Gastrocnemius medialis (tissue), 4 donors: ENCODE measurements around the gene BAZ2B. TPM values are rescaled to one million over a fixed set of nuclear protein-coding genes. Genes with fewer than 3 reads are reported as not detected.

Experiments used
- ATAC-seq, 2 donors: fragments of 150-250 bp; one replicate each; pipeline ENCODE4 v1.9.1; 2016
- DNase-seq, 2 donors: peaks; one replicate each; pipeline ENCODE4 v3.0.0-alpha.2; 2019
- H3K27ac ChIP-seq, 4 donors: fragments of 200-600 bp; sonication (generic); 1 replicate in 1 of 4; 2 replicates in 3 of 4; pipeline ENCODE4 v1.5.1; 2016 to 2018; ENCODE audit warnings: mild to moderate bottlenecking in 2 of 4, moderate library complexity in 1 of 4
- H3K27me3 ChIP-seq, 3 donors: fragments of 200-600 bp; sonication (generic) in 2 of 3; 1 replicate in 1 of 3; 2 replicates in 2 of 3; pipeline versions ENCODE4 v1.5.1 to v1.6.0; 2016 to 2019; ENCODE audit warnings: mild to moderate bottlenecking in 1 of 3, moderate library complexity in 1 of 3
- H3K36me3 ChIP-seq, 2 donors: fragments of 200-600 bp; sonication (generic) in 1 of 2; one replicate each; pipeline ENCODE4 v1.5.1; 2017 to 2018
- H3K4me1 ChIP-seq, 2 donors: fragments of 200-600 bp; sonication (generic) in 1 of 2; one replicate each; pipeline ENCODE4 v1.5.1; 2016 to 2017; ENCODE audit warnings: mild to moderate bottlenecking in 2 of 2
- H3K4me3 ChIP-seq, 4 donors: fragments of 200-600 bp; sonication (generic) in 3 of 4; 1 replicate in 1 of 4; 2 replicates in 3 of 4; pipeline ENCODE4 v1.5.1; 2016 to 2019; ENCODE audit warnings: mild to moderate bottlenecking in 2 of 4
- H3K9me3 ChIP-seq, 3 donors: fragments of 200-600 bp; sonication (generic) in 2 of 3; 1 replicate in 1 of 3; 2 replicates in 2 of 3; pipeline ENCODE4 v1.5.1; 2016 to 2019
- CTCF ChIP-seq, 5 experiments: fragments of 450-650 bp in 3 of 5; fragments of 200-600 bp in 2 of 5; sonication (generic) in 2 of 5; IDR thresholded peaks in 4 of 5; conservative IDR thresholded peaks in 1 of 5; 1 replicate in 4 of 5; 2 replicates in 1 of 5; pipeline ENCODE4 v1.5.1; 2016 to 2019; ENCODE audit warnings: antibody characterized with exemption in 5 of 5, mild to moderate bottlenecking in 3 of 5, moderate library complexity in 3 of 5
- POLR2A ChIP-seq, 2 donors: fragments of 450-650 bp; IDR thresholded peaks; one replicate each; pipeline ENCODE4 v1.6.1; 2017; ENCODE audit warnings: antibody characterized with exemption in 2 of 2, mild to moderate bottlenecking in 2 of 2, moderate library complexity in 2 of 2
- in situ Hi-C, 4 donors: fragments of 200-750 bp; cut with MboI; loops; one replicate each; pipeline versions ENCODE4 v1.15.0 to v1.8.0; 2017; ENCODE audit warnings: low sequenced_read_pairs in 4 of 4
- intact Hi-C: fragments of 100-400 bp; cut with DNase I; formaldehyde crosslinking; loops from one replicate; pipeline ENCODE4 v1.15.1; 2023; ENCODE audit warnings: low total_unique reads
- total RNA-seq, 4 donors: library from RNA; depleted of rRNA; stranded (reverse); fragments of >200 nt; gene quantifications; one replicate each; pipeline versions ENCODE4 v1.1.0 to v1.2.3, GENCODE V29; 2016

Gene BAZ2B
- total RNA-seq, 4 donors from 2014 or later = 27.6 to 57.2 (median 52.3) TPM

- H3K27ac ChIP-seq = no peak overlapping the region
- H3K4me1 ChIP-seq = peaks cover 4% of the 10 kb centered on the region in 2 donors
- H3K4me3 ChIP-seq = no peak overlapping the region
- DNase-seq (no peak), ATAC-seq (no peak)
- in situ Hi-C loops (no loop called here), intact Hi-C loops (no loop called here)
- no peaks in the 10 kb centered on the region for H3K27me3 ChIP-seq
- peaks cover 0 to 5% (median 0%) of the 10 kb centered on the region in 3 donors for H3K9me3 ChIP-seq
- H3K36me3 ChIP-seq = no peaks in the 10 kb centered on the region
- TF ChIP-seq POLR2A (IDR thresholded peaks at IDR 0.05) (no peak), CTCF (IDR thresholded peaks at IDR 0.05 in 4 of 5, conservative IDR thresholded peaks at IDR 0.05 in 1 of 5) (no peak)
Measured at GRCh38 chr2:159573846-159574606, 42.3 kb downstream of the BAZ2B start.

GRCh38 chr2:159573294-159573693 is 43.1 kb downstream of the BAZ2B start:
- Histone ChIP-seq H3K4me1 (peaks cover 4% of the 10 kb centered on the region in 2 donors), H3K27ac (no peak overlapping the region), H3K27me3 (no peaks in the 10 kb centered on the region), H3K36me3 (no peaks in the 10 kb centered on the region), H3K9me3 (peaks cover 0 to 5% (median 0%) of the 10 kb centered on the region in 3 donors), H3K4me3 (no peak overlapping the region)
- no peak for ATAC-seq
- no peak for DNase-seq
- no peak for TF ChIP-seq POLR2A (IDR thresholded peaks at IDR 0.05)
- no peak for TF ChIP-seq CTCF (IDR thresholded peaks at IDR 0.05 in 4 of 5, conservative IDR thresholded peaks at IDR 0.05 in 1 of 5)
- intact Hi-C loops = no loop called here
- in situ Hi-C loops = no loop called here

GRCh38 chr2:159572459-159572858 is 43.9 kb downstream of the BAZ2B start:
- in situ Hi-C loops (no loop called here), intact Hi-C loops (no loop called here)
- no peak overlapping the region for H3K27ac ChIP-seq

GRCh38 chr2:159571540-159572260 is 44.6 kb downstream of the BAZ2B start:
- no peak overlapping the region for H3K4me3 ChIP-seq
- no peak overlapping the region for H3K27ac ChIP-seq
- no peaks in the 10 kb centered on the region for H3K36me3 ChIP-seq
- in situ Hi-C loops (no loop called here), intact Hi-C loops (no loop called here)
- H3K4me1 ChIP-seq = peaks cover 4% of the 10 kb centered on the region in 2 donors
- no peak for TF ChIP-seq POLR2A (IDR thresholded peaks at IDR 0.05)
- TF ChIP-seq CTCF (IDR thresholded peaks at IDR 0.05 in 4 of 5, conservative IDR thresholded peaks at IDR 0.05 in 1 of 5) = no peak
- DNase-seq (no peak), ATAC-seq (no peak)
- peaks cover 0 to 5% (median 0%) of the 10 kb centered on the region in 3 donors for H3K9me3 ChIP-seq
- H3K27me3 ChIP-seq = no peaks in the 10 kb centered on the region

More at GRCh38 chr2:159572459-159572858, 43.9 kb downstream of the BAZ2B start:
- Histone ChIP-seq H3K4me3 (no peak overlapping the region), H3K9me3 (peaks cover 0 to 5% (median 0%) of the 10 kb centered on the region in 3 donors), H3K27me3 (no peaks in the 10 kb centered on the region), H3K4me1 (peaks cover 4% of the 10 kb centered on the region in 2 donors), H3K36me3 (no peaks in the 10 kb centered on the region)
- TF ChIP-seq CTCF (IDR thresholded peaks at IDR 0.05 in 4 of 5, conservative IDR thresholded peaks at IDR 0.05 in 1 of 5) (no peak), POLR2A (IDR thresholded peaks at IDR 0.05) (no peak)
- DNase-seq (no peak), ATAC-seq (no peak)
